HUDEP-2 (cell line): ENCODE measurements around the gene SEMA4D.

ENCODE experiments used
- DNase-seq, 76 experiments: peaks; one replicate each; lab custom pipeline; 2025; ENCODE audit not compliant: unreplicated experiment in 76 of 76; lab: John Stamatoyannopoulos, UW

SEMA4D gene

GRCh38 chr9:89395931-89396710, 101.8 kb downstream of the SEMA4D start:
- no peak for DNase-seq

GRCh38 chr9:89394412-89394811, 103.5 kb downstream of the SEMA4D start:
- DNase-seq = no peak

GRCh38 chr9:89391585-89391984, 106.3 kb downstream of the SEMA4D start:
- no peak for DNase-seq

- DNase-seq = no peak
These were observed 107.3 kb downstream of the SEMA4D start for GRCh38 chr9:89390578-89391116.

- no peak for DNase-seq
These were observed 107.8 kb downstream of the SEMA4D start for GRCh38 chr9:89390068-89390555.

- no peak for DNase-seq
These were observed 109.1 kb downstream of the SEMA4D start for GRCh38 chr9:89388868-89389177.

GRCh38 chr9:89388084-89388867, 109.6 kb downstream of the SEMA4D start:
- no peak for DNase-seq

- DNase-seq = no peak
These were observed 110.6 kb downstream of the SEMA4D start for GRCh38 chr9:89387197-89387849.

GRCh38 chr9:89386797-89387196, 111.1 kb downstream of the SEMA4D start:
- DNase-seq = no peak

- no peak for DNase-seq
These were observed 111.7 kb downstream of the SEMA4D start for GRCh38 chr9:89386206-89386605.

- DNase-seq = no peak
These were observed 113.1 kb downstream of the SEMA4D start for GRCh38 chr9:89384783-89385182.

- no peak for DNase-seq
These were observed 114.1 kb downstream of the SEMA4D start for GRCh38 chr9:89383721-89384300.

- DNase-seq = no peak
These were observed 114.7 kb downstream of the SEMA4D start for GRCh38 chr9:89383030-89383720.

- DNase-seq = no peak
These were observed 115.6 kb downstream of the SEMA4D start for GRCh38 chr9:89382026-89382986.

GRCh38 chr9:89381308-89381609, 116.7 kb downstream of the SEMA4D start:
- DNase-seq = no peak

GRCh38 chr9:89380437-89381307, 117.2 kb downstream of the SEMA4D start:
- no peak for DNase-seq

- no peak for DNase-seq
These were observed 118.3 kb downstream of the SEMA4D start for GRCh38 chr9:89379508-89380115.

GRCh38 chr9:89379031-89379430, 118.9 kb downstream of the SEMA4D start:
- no peak for DNase-seq
